B cell (primary cell): Measurements from ENCODE around the gene ETS1. TPM values are rescaled to one million over a fixed set of nuclear protein-coding genes. Genes with fewer than 3 reads are reported as not detected.

Experiments
- ATAC-seq: fragments of 200-7000 bp; cut with Tn5 transposase; one replicate; pipeline ENCODE4 v1.10.0; 2021; ENCODE audit warnings: low read depth, mild to moderate bottlenecking, moderate number of reproducible peaks, moderate library complexity
- CTCF ChIA-PET: fragments of 350-600 bp; sonication (Branson Sonifier 250); formaldehyde crosslinking; loops from one replicate; lab custom pipeline; 2021; ENCODE audit warnings: antibody characterized with exemption, inconsistent platforms; lab: Charles Lee
- POLR2A ChIA-PET: fragments of 350-600 bp; sonication (Branson Sonifier 250); formaldehyde crosslinking; loops from one replicate; lab custom pipeline; 2021; ENCODE audit warnings: antibody characterized with exemption; lab: Charles Lee
- DNase-seq: peaks from one replicate; pipeline ENCODE4 v3.0.0; 2013
- H2AFZ ChIP-seq: 2 replicates; pipeline ENCODE4 v1.6.1; 2012; ENCODE audit warnings: mild to moderate bottlenecking, low read depth, low read length; ENCODE audit not compliant: insufficient read depth, poor library complexity, severe bottlenecking
- H3K27ac ChIP-seq, 2 donors: 1 replicate in 1 of 2; 2 replicates in 1 of 2; pipeline ENCODE4 v1.5.1; 2012 to 2013; ENCODE audit warnings: low read length in 2 of 2, mild to moderate bottlenecking in 2 of 2, moderate library complexity in 1 of 2
- H3K27me3 ChIP-seq, 4 experiments: fragments of 200-600 bp in 1 of 4; sonication (generic) in 1 of 4; replicated peaks in 1 of 4; 1 replicate in 2 of 4; 2 replicates in 2 of 4; pipeline versions ENCODE4 v1.6.1 to v1.7.0; 2013 to 2016; ENCODE audit warnings: low read length in 3 of 4, mild to moderate bottlenecking in 2 of 4, mixed read lengths in 1 of 4, moderate library complexity in 1 of 4; ENCODE audit not compliant: insufficient read depth in 4 of 4, control insufficient read depth in 3 of 4; ENCODE audit errors: control extremely low read depth in 1 of 4
- H3K36me3 ChIP-seq, 2 experiments: replicated peaks in 1 of 2; 1 replicate in 1 of 2; 2 replicates in 1 of 2; pipeline versions ENCODE4 v1.6.1 to v1.7.1; 2013; ENCODE audit warnings: low read length in 1 of 2; ENCODE audit not compliant: insufficient read depth in 2 of 2, control insufficient read depth in 1 of 2; ENCODE audit errors: control extremely low read depth in 1 of 2, extremely low read depth in 1 of 2
- H3K4me1 ChIP-seq, 2 donors: fragments of 200-600 bp in 1 of 2; sonication (generic) in 1 of 2; 1 replicate in 1 of 2; 2 replicates in 1 of 2; pipeline versions ENCODE4 v1.5.1 to v1.6.1; 2013 to 2017; ENCODE audit warnings: low read length in 2 of 2; ENCODE audit not compliant: control insufficient read depth in 2 of 2, insufficient read depth in 2 of 2
- H3K4me2 ChIP-seq: replicated peaks from 2 replicates; pipeline ENCODE3; 2012; ENCODE audit warnings: mild to moderate bottlenecking, low read depth, low read length; ENCODE audit not compliant: poor library complexity, severe bottlenecking
- H3K4me3 ChIP-seq, 5 experiments: fragments of 200-600 bp in 1 of 5; sonication (generic) in 1 of 5; 1 replicate in 3 of 5; 2 replicates in 2 of 5; pipeline versions ENCODE4 v1.5.1 to v1.7.0; 2011 to 2016; ENCODE audit warnings: low read length in 4 of 5, mild to moderate bottlenecking in 4 of 5, low read depth in 2 of 5, control low read depth in 1 of 5, moderate library complexity in 1 of 5; ENCODE audit not compliant: insufficient read depth in 1 of 5; ENCODE audit errors: control extremely low read depth in 1 of 5, extremely low read depth in 1 of 5
- H3K79me2 ChIP-seq: fragments of 200-600 bp; sonication (generic); one replicate; pipeline ENCODE4 v1.6.0; 2016; ENCODE audit warnings: low read length; ENCODE audit not compliant: control insufficient read depth, insufficient read depth
- H3K9ac ChIP-seq: fragments of 200-600 bp; sonication (generic); 2 replicates; pipeline ENCODE4 v1.6.1; 2017; ENCODE audit warnings: mild to moderate bottlenecking, low read length, moderate library complexity
- H3K9me3 ChIP-seq, 3 donors: one replicate each; pipeline versions ENCODE4 v1.6.1 to v1.7.1; 2013; ENCODE audit warnings: low read length in 2 of 3; ENCODE audit not compliant: control insufficient read depth in 2 of 3, insufficient read depth in 1 of 3; ENCODE audit errors: control extremely low read depth in 1 of 3
- H4K20me1 ChIP-seq: 2 replicates; pipeline ENCODE4 v1.6.0; 2012; ENCODE audit warnings: mild to moderate bottlenecking, low read length; ENCODE audit not compliant: insufficient read depth, control insufficient read depth, poor library complexity, severe bottlenecking
- H3K27ac Mint-ChIP-seq: one replicate; pipeline ENCODE4 v1.8.0; 2021; ENCODE audit warnings: mixed read lengths
- H3K27me3 Mint-ChIP-seq: one replicate; pipeline ENCODE4 v1.8.0; 2021; ENCODE audit warnings: mixed read lengths
- H3K4me1 Mint-ChIP-seq: one replicate; pipeline ENCODE4 v1.8.0; 2021; ENCODE audit warnings: mixed read lengths
- H3K4me3 Mint-ChIP-seq: one replicate; pipeline ENCODE4 v1.8.0; 2021; ENCODE audit warnings: mixed read lengths
- H3K9me3 Mint-ChIP-seq: one replicate; pipeline ENCODE4 v1.8.0; 2022; ENCODE audit warnings: mixed read lengths; ENCODE audit not compliant: insufficient read depth
- EZH2 ChIP-seq: IDR thresholded peaks from 2 replicates; pipeline ENCODE4 v1.6.1; 2012; ENCODE audit warnings: borderline replicate concordance, low read depth, mild to moderate bottlenecking, moderate library complexity, low read length; ENCODE audit not compliant: insufficient read depth, poor library complexity, severe bottlenecking
- WGBS: methylation state at CpG from one replicate; pipeline ENCODE4 v1.1.5; 2013; ENCODE audit warnings: missing lambda C conversion rate; ENCODE audit not compliant: insufficient coverage; 5-methylcytosine and 5-hydroxymethylcytosine counted together
- intact Hi-C: fragments of 100-400 bp; cut with micrococcal nuclease; formaldehyde crosslinking; loops from one replicate; pipeline ENCODE4 v1.10.0; 2022
- polyA plus RNA-seq: library from polyadenylated mRNA; depleted of rRNA; stranded (reverse); fragments of >200 nt; gene quantifications from 2 replicates; pipeline ENCODE4 v1.2.3, GENCODE V29; 2012
- total RNA-seq, 2 donors: library from RNA; stranded (reverse); fragments of 120-200 nt in 1 of 2; gene quantifications; 1 replicate in 1 of 2; 2 replicates in 1 of 2; pipeline versions ENCODE4 v1.2.3 to v1.2.4, GENCODE V29; 2013 to 2022
- TF ChIP-seq, protein P1 (sequence below): fragments of 200-600 bp; IDR thresholded peaks from one replicate; pipeline ENCODE4 v1.8.0; 2022; ENCODE audit warnings: antibody characterized with exemption, mild to moderate bottlenecking

Gene ETS1
- total and polyA plus RNA-seq, 2 donors (not counting 1 experiment from before 2014, with no cell fraction given), result 115 to 271 TPM

DNA sequence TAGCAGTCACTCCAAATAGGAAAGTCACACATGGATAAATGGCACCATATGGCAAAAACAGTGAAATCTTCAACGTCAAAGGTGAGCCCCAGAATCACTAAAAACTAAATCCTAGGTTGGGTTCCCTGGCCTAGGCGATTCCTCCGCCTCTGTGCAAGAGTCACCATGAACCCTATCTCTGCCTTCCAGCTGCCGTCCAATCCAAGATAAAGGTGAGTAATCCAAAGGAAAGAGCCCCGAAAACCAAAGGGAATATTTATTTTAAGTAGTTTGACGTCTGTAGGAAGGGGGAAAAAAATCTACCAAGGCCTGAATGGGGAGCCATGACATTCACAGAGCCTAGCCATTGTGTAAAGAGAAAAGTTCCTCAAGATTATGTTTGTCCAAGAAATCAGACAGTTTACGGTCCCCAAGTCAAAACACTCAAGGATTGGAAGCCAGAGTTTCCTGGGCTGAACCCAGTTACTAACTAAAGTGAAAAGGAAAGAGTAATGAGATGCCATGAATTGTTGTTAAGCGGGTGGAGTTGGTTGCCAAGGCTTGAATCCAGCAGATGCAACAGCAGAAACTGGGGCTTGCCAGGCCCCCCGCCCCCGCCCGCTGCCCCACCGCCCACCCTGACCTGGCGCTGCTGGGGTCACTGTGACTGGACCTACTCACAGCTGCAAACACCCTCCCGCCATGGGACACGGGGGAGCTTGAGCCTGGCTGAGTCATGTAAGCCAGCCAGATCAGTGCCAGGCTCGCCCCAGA is 39.7 kb upstream of the ETS1 start:
- H3K27me3 ChIP-seq, result no peaks in the 10 kb centered on the region
- TF ChIP-seq, protein P1, sequence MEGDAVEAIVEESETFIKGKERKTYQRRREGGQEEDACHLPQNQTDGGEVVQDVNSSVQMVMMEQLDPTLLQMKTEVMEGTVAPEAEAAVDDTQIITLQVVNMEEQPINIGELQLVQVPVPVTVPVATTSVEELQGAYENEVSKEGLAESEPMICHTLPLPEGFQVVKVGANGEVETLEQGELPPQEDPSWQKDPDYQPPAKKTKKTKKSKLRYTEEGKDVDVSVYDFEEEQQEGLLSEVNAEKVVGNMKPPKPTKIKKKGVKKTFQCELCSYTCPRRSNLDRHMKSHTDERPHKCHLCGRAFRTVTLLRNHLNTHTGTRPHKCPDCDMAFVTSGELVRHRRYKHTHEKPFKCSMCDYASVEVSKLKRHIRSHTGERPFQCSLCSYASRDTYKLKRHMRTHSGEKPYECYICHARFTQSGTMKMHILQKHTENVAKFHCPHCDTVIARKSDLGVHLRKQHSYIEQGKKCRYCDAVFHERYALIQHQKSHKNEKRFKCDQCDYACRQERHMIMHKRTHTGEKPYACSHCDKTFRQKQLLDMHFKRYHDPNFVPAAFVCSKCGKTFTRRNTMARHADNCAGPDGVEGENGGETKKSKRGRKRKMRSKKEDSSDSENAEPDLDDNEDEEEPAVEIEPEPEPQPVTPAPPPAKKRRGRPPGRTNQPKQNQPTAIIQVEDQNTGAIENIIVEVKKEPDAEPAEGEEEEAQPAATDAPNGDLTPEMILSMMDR, result no peak
- no peak for TF ChIP-seq EZH2
- Mint-ChIP-seq H3K27ac (peak overlapping the region; percentile 99), H3K9me3 (no peaks in the 10 kb centered on the region), H3K4me1 (peaks cover 95% of the 10 kb centered on the region), H3K4me3 (peak overlapping the region; percentile 77), H3K27me3 (no peaks in the 10 kb centered on the region)
- DNase-seq, result no peak
- intact Hi-C loops, result no loop called here
- ATAC-seq, result no peak
- WGBS, result 93% methylated on average over 7 of the region's 16 CpGs
- H3K4me2 ChIP-seq, result peak overlapping the region; percentile 55
- peaks cover 96 to 98% of the 10 kb centered on the region in 2 donors for H3K4me1 ChIP-seq
- no peak overlapping the region for H3K4me3 ChIP-seq
- peak overlapping the region; percentile 90 to 93 for H3K27ac ChIP-seq
- H3K79me2 ChIP-seq, result peaks cover 58% of the 10 kb centered on the region
- H3K36me3 ChIP-seq, result no peaks in the 10 kb centered on the region
- peak overlapping the region; percentile 54 for H2AFZ ChIP-seq
- ChIA-PET POLR2A (interaction anchor here (0.6 to 15.8 kb wide), 5 partner anchors 19 to 118 kb away, joined by 3 to 305 read pairs (median 4); no protein-coding TSS in a partner anchor), CTCF (interaction anchor here (1.2 to 16.6 kb wide), 16 partner anchors 8 to 455 kb away, joined by 3 to 625 read pairs (median 22); no protein-coding TSS in a partner anchor)
- no peak overlapping the region for H3K9ac ChIP-seq
- H4K20me1 ChIP-seq, result no peaks in the 10 kb centered on the region
- H3K9me3 ChIP-seq, result no peaks in the 10 kb centered on the region

DNA sequence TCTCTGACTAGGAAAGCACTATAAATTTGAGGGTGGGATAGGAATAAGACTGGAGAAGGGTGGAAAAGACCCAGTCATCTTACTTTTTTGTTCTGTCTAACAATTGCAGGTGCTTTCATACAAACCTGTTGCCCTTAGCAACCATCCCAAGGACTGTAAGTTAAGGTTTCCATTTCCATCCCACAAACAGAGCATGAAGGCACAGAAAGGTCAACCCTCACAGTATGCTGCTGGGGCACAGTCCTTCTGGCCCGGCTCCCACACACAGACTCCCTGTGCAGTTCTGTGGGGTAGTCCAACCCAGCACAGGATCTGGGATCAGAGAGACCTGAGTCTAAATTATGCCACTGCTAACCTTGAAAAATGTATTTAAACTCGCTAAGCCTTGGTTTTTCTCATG is 38.4 kb upstream of the ETS1 start:
- Histone ChIP-seq H3K79me2 (peaks cover 48% of the 10 kb centered on the region), H3K4me2 (peak overlapping the region; percentile 55), H3K27me3 (no peaks in the 10 kb centered on the region), H3K9ac (peak overlapping the region; percentile 22), H4K20me1 (no peaks in the 10 kb centered on the region), H3K4me3 (peak overlapping the region in 1 of 5 experiments; percentile 43), H2AFZ (peak overlapping the region; percentile 63), H3K36me3 (no peaks in the 10 kb centered on the region), H3K4me1 (peaks cover 98% of the 10 kb centered on the region in 2 donors), H3K27ac (peak overlapping the region; percentile 90 to 93), H3K9me3 (no peaks in the 10 kb centered on the region)
- H3K27me3 Mint-ChIP-seq, result no peaks in the 10 kb centered on the region
- POLR2A ChIA-PET, result interaction anchor here (0.8 to 15.8 kb wide), 5 partner anchors 17 to 153 kb away, joined by 3 to 305 read pairs (median 14); no protein-coding TSS in a partner anchor
- peak overlapping the region; percentile 77 for H3K4me3 Mint-ChIP-seq
- ATAC-seq (no peak), DNase-seq (no peak)
- 55% methylated on average over 1 of the region's 2 CpGs for whole genome bisulfite sequencing
- peak overlapping the region; percentile 99 for H3K27ac Mint-ChIP-seq
- CTCF ChIA-PET, result interaction anchor here (0.6 to 16.6 kb wide), 11 partner anchors 10 to 453 kb away, joined by 3 to 625 read pairs (median 7); no protein-coding TSS in a partner anchor
- H3K4me1 Mint-ChIP-seq, result peaks cover 96% of the 10 kb centered on the region
- intact Hi-C loops, result no loop called here
- TF ChIP-seq EZH2, result no peak
- TF ChIP-seq, protein P1, result no peak
- no peaks in the 10 kb centered on the region for H3K9me3 Mint-ChIP-seq
